ENCODE data around the gene POLR3GL. TPM values are rescaled to one million over a fixed set of nuclear protein-coding genes. Genes with fewer than 3 reads are reported as not detected.

Gene POLR3GL
- total RNA-seq, 2 experiments from 2014 or later, result 32.6 to 34.9 TPM

GRCh38 chr1:146001709-146002108 lies 37.2 kb downstream of the POLR3GL start:
- no peaks in the 10 kb centered on the region for H3K9me3 Mint-ChIP-seq
- peaks cover 50% of the 10 kb centered on the region for H3K4me1 Mint-ChIP-seq
- DNase-seq, result no peak
- H3K36me3 Mint-ChIP-seq, result no peaks in the 10 kb centered on the region
- POLR2A ChIA-PET, result interaction anchor here (0.7 to 1.9 kb wide), 2 partner anchors 11 to 74 kb away, joined by 4 to 5 read pairs; partner anchors contain the start of gene RBM8A
- H3K27ac Mint-ChIP-seq, result no peak overlapping the region
- H3K4me3 Mint-ChIP-seq, result no peak overlapping the region
- H3K27me3 Mint-ChIP-seq, result no peaks in the 10 kb centered on the region
- ATAC-seq (ENCODE audit: low read depth), result no peak

- H3K27me3 Mint-ChIP-seq, result no peaks in the 10 kb centered on the region
- POLR2A ChIA-PET, result interaction anchor here (0.6 to 2.7 kb wide), 8 partner anchors 13 to 162 kb away, joined by 3 to 78 read pairs (median 6); partner anchors contain the start of genes ANKRD34A, LIX1L, NUDT17 and POLR3GL
- ATAC-seq (ENCODE audit: low read depth) (no peak), DNase-seq (no peak)
- H3K9me3 Mint-ChIP-seq, result no peaks in the 10 kb centered on the region
- H3K36me3 Mint-ChIP-seq, result no peaks in the 10 kb centered on the region
- H3K27ac Mint-ChIP-seq, result peak overlapping the region; percentile 88
- peak overlapping the region; percentile 77 for H3K4me3 Mint-ChIP-seq
- peaks cover 30% of the 10 kb centered on the region for H3K4me1 Mint-ChIP-seq
These were observed 43.1 kb downstream of the POLR3GL start for GRCh38 chr1:146007489-146008133.

- H3K27me3 Mint-ChIP-seq, result no peaks in the 10 kb centered on the region
- peaks cover 29% of the 10 kb centered on the region for H3K4me1 Mint-ChIP-seq
- H3K9me3 Mint-ChIP-seq, result no peaks in the 10 kb centered on the region
- H3K36me3 Mint-ChIP-seq, result no peaks in the 10 kb centered on the region
- POLR2A ChIA-PET, result interaction anchor here (0.6 to 0.9 kb wide), 2 partner anchors 24 to 33 kb away, joined by 3 read pairs; no protein-coding TSS in a partner anchor
- ATAC-seq (ENCODE audit: low read depth) (no peak), DNase-seq (no peak)
- peak overlapping the region; percentile 37 for H3K27ac Mint-ChIP-seq
- no peak overlapping the region for H3K4me3 Mint-ChIP-seq
These were observed 45.7 kb downstream of the POLR3GL start for GRCh38 chr1:146010126-146010738.

GRCh38 chr1:146012703-146013558 lies 48.4 kb downstream of the POLR3GL start:
- Mint-ChIP-seq H3K27ac (no peak overlapping the region), H3K36me3 (no peaks in the 10 kb centered on the region), H3K4me1 (peaks cover 10% of the 10 kb centered on the region), H3K9me3 (no peaks in the 10 kb centered on the region), H3K27me3 (peaks cover 13% of the 10 kb centered on the region), H3K4me3 (no peak overlapping the region)
- POLR2A ChIA-PET, result interaction anchor here (1.0 to 1.2 kb wide), 3 partner anchors 19 to 168 kb away, joined by 4 read pairs; partner anchors contain the start of genes ANKRD34A, NUDT17 and POLR3GL
- DNase-seq (no peak), ATAC-seq (ENCODE audit: low read depth) (peak; percentile 63)

GRCh38 chr1:146013559-146013922 lies 49.1 kb downstream of the POLR3GL start:
- ATAC-seq (ENCODE audit: low read depth) (no peak), DNase-seq (no peak)
- Mint-ChIP-seq H3K27ac (no peak overlapping the region), H3K36me3 (no peaks in the 10 kb centered on the region), H3K9me3 (no peaks in the 10 kb centered on the region), H3K4me3 (no peak overlapping the region), H3K27me3 (peaks cover 19% of the 10 kb centered on the region), H3K4me1 (peaks cover 10% of the 10 kb centered on the region)
- POLR2A ChIA-PET, result no interaction called here

- Mint-ChIP-seq H3K9me3 (no peaks in the 10 kb centered on the region), H3K27ac (no peak overlapping the region), H3K4me1 (peaks cover 12% of the 10 kb centered on the region), H3K4me3 (no peak overlapping the region), H3K27me3 (peaks cover 50% of the 10 kb centered on the region), H3K36me3 (no peaks in the 10 kb centered on the region)
- POLR2A ChIA-PET, result interaction anchor here (1.4 to 2.0 kb wide), 2 partner anchors 16 to 90 kb away, joined by 5 read pairs; partner anchors contain the start of gene RBM8A
- no peak for DNase-seq
- no peak for ATAC-seq (ENCODE audit: low read depth)
These were observed 52.4 kb downstream of the POLR3GL start for GRCh38 chr1:146016891-146017290.

- peaks cover 7% of the 10 kb centered on the region for H3K4me1 Mint-ChIP-seq
- H3K36me3 Mint-ChIP-seq, result no peaks in the 10 kb centered on the region
- no peaks in the 10 kb centered on the region for H3K9me3 Mint-ChIP-seq
- POLR2A ChIA-PET, result interaction anchor here (0.6 kb wide), 1 partner anchor 11 kb away, joined by 3 read pairs; no protein-coding TSS in a partner anchor
- H3K4me3 Mint-ChIP-seq, result peak overlapping the region; percentile 7
- DNase-seq, result no peak
- H3K27me3 Mint-ChIP-seq, result peaks cover 67% of the 10 kb centered on the region
- no peak overlapping the region for H3K27ac Mint-ChIP-seq
- ATAC-seq (ENCODE audit: low read depth), result peak; percentile 39
These were observed 55.0 kb downstream of the POLR3GL start for GRCh38 chr1:146019231-146020057.

- POLR2A ChIA-PET, result interaction anchor here (0.6 kb wide), 1 partner anchor 10 kb away, joined by 3 read pairs; no protein-coding TSS in a partner anchor
These were observed 55.9 kb downstream of the POLR3GL start for GRCh38 chr1:146020058-146021049.

GRCh38 chr1:146021050-146021445 lies 56.6 kb downstream of the POLR3GL start:
- POLR2A ChIA-PET, result no interaction called here
- H3K27me3 Mint-ChIP-seq, result peaks cover 76% of the 10 kb centered on the region

More at GRCh38 chr1:146020058-146021049, 55.9 kb downstream of the POLR3GL start:
- peaks cover 7% of the 10 kb centered on the region for H3K4me1 Mint-ChIP-seq
- H3K36me3 Mint-ChIP-seq, result no peaks in the 10 kb centered on the region
- DNase-seq (no peak), ATAC-seq (ENCODE audit: low read depth) (no peak)
- H3K9me3 Mint-ChIP-seq, result no peaks in the 10 kb centered on the region
- H3K27ac Mint-ChIP-seq, result no peak overlapping the region
- H3K27me3 Mint-ChIP-seq, result peaks cover 72% of the 10 kb centered on the region
- no peak overlapping the region for H3K4me3 Mint-ChIP-seq

GRCh38 chr1:146021622-146022402 lies 57.3 kb downstream of the POLR3GL start, which contains the start of gene HJV:
Gene HJV (minus strand): TSS chr1:146021735. CDS start chr1:146020231, 1,504 bp downstream.
- DNase-seq (no peak), ATAC-seq (ENCODE audit: low read depth) (no peak)
- H3K36me3 Mint-ChIP-seq, result no peaks in the 10 kb centered on the region
- H3K27me3 Mint-ChIP-seq, result peaks cover 75% of the 10 kb centered on the region
- POLR2A ChIA-PET, result no interaction called here
- H3K4me3 Mint-ChIP-seq, result no peak within 1 kb of the TSS
- H3K27ac Mint-ChIP-seq, result no peak within 1 kb of the TSS
- H3K9me3 Mint-ChIP-seq, result no peaks in the 10 kb centered on the region
- H3K4me1 Mint-ChIP-seq, result peaks cover 7% of the 10 kb centered on the region

More at GRCh38 chr1:146021050-146021445, 56.6 kb downstream of the POLR3GL start:
- ATAC-seq (ENCODE audit: low read depth) (no peak), DNase-seq (no peak)
- Mint-ChIP-seq H3K27ac (no peak overlapping the region), H3K9me3 (no peaks in the 10 kb centered on the region), H3K36me3 (no peaks in the 10 kb centered on the region), H3K4me1 (peaks cover 7% of the 10 kb centered on the region), H3K4me3 (no peak overlapping the region)

All from activated naive CD8-positive, alpha-beta T cell treated with anti-CD3 and anti-CD28 coated beads, Interleukin-2, amount 10 ng/mL, durations not matched to agents 7 days and 5 days (primary cell).